GM21390 (cell line): ENCODE results near the gene SH2D1B.

Experiments used
- ATAC-seq: cut with Tn5 transposase; IDR thresholded peaks from one replicate; pipeline ENCODE4 v1.9.1; 2021; ENCODE audit not compliant: unreplicated experiment

SH2D1B gene

DNA sequence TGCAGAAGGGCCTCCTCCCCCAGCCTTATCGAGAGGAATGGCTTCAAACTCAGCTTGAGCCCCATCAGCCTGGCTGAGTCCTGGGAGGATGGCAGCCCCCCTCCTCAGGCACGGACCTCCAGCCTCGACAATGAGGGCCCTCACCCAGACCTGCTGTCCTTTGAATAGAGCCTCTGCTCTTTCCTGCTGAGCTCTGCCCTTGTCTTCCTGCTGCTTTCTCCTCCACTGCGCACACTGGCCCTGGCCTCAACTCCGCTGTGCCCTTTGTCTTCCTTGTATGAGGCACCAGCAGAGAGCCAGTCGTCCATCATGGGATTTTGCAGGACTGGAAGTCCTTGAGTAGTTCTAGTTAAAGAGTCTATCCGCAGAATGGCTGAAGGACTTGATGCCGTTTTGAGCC lies 28.4 kb downstream of the SH2D1B start:
- ATAC-seq, result no peak

DNA sequence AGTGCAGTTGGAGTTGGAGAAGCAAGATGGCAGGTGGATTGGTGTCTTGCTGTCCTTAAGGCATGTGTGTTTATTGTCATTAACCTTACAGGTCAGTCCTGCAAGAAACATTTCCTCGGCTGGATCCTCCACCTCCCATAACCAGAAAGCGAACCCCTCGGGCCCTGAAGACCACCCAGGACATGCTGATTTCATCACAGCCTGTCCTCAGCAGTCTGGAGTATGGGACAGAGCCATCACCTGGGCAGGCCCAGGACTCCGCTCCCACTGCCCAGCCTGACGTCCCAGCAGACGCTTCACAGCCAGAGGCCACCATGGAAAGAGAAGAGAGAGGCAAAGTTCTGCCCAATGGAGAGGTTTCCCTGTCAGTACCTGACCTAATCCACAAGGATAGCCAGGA lies 28.8 kb downstream of the SH2D1B start:
- no peak for ATAC-seq

DNA sequence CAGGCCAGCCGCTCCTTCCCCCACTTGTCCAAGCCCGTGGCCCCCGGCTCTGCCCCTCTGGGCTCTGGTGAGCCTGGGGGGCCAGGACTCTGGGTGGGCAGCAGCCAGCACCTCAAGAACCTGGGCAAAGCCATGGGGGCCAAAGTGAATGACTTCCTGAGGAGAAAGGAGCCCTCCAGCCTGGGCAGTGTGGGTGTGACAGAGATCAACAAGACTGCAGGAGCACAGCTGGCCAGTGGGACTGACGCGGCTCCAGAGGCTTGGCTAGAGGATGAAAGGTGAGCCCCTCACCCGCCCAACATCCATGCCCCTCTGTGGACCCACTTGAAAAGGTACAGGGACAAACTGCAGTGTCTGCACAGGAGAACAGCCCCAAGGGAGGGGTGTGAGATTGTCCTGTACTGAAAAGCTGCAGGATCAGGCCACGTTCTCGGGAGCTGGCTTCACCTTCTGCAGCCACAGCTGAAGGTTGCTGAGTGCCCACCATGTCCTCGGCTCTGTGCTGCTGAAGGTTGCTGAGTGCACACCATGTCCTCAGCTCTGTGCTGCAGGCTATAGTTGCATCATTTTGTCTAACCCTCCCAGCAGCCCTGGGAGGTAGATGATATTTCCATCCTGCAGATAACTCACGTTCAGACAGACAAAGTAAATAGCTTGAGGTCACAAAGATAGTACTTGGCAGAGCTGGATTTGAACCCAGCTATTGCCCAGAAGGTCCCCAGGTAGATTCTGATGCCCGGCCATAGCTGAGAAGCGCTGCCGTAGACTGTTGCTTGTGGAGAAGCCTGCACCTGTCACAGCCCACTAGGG lies 29.8 kb downstream of the SH2D1B start:
- ATAC-seq, result no peak

DNA sequence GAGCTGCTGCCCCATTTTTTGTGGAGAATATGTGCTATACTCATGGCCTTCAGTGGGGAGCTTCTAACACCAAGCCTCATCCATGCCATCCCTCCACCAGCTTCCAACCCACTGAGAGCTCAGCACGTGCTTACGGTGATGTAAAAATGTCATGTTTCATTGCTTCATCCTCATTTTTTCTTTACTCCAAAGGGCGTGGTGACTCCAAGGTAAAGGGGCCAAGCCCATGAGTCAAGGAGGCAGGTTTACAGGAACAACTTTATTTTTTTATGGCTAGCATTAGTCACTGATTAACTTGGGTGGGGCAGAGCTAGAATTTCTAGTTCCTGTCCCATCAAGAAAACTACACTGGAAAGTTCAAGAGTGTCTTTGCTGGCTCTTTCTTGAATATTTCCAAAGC lies 30.6 kb downstream of the SH2D1B start, which contains the start of gene C1orf226:
C1orf226 (plus strand) TSS at position 346 of the 400 bp plus-strand sequence. CDS start 174 bp downstream, outside the sequence.
- ATAC-seq, result no peak

DNA sequence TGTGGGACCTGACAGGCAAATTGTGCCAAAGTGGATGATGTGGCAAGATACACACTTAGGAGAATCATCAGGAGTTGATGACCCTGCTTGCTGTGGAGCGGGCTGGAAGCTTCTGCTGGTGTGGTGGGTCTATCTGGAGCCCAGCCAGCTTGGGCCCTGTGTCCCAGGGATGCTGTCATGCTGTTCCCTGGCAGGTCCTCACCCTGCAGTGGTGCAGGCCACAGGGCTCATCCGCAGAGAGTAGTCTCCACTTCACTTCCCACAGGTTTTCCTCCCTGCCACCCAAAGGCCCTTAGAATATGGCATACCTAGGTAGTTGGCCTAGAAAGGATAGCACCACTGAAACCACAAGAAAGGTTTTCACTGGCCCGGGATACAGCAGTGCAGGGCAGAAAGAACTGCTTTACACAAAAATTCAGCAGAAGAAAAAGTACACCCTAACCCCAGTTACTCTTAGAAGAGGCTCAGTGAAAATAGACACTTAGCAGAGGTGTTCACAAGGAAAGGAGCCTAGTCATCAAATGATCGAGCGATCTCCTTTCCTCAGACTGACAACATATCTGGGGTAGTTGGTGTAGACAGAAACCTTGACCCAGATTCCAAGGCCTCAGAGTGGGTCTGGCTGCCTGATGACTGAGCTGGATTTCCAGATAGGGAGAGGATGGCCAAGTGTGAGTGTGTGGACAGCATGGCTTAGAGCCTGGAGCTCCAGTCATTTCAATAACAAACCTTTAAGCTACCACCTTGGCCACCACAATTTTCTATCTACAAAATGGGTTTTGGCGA lies 31.7 kb downstream of the SH2D1B start:
- ATAC-seq, result no peak

DNA sequence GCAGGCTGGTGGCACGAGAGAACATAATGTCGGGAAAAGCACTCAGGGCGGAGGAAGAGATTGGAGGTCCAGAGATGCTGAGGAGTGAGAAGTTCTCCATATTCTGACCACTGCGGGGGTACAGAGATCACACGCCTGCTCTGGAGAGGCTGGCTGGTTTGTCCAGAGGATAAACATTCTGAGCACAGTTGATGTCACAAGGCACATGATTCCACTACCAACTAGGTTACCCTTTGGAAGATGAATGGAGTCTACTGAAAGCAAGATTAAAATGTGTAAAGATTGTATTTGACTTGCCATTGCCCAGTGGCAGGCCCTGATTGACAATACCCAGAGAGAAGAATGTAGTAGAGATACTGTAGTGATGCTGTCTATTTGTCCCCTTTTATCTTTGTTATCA lies 35.2 kb downstream of the SH2D1B start, which contains the start of gene SPATA46:
SPATA46 (minus strand) TSS at position 164 of the 400 bp plus-strand sequence; CDS start at position 100, 64 bp downstream.
- no peak for ATAC-seq

DNA sequence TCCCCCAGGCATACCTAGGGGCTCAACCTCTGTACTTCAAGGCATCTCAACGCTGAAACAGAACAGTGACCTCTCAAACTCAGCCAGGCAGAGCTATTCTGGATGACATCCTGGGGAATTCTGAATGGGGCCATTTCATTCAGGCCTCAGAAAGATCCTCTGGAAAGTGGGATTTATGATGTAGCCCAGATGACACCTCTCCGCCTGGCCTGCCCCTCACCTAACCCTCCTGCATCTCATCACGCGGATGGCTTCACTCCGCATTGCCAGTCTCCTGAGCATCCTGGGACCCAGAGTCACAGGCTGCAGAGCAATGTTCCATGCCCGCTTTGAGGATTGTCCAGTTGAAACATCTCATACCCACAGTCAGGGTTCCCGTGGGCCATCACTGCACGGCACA lies 36.5 kb downstream of the SH2D1B start:
- ATAC-seq, result no peak

DNA sequence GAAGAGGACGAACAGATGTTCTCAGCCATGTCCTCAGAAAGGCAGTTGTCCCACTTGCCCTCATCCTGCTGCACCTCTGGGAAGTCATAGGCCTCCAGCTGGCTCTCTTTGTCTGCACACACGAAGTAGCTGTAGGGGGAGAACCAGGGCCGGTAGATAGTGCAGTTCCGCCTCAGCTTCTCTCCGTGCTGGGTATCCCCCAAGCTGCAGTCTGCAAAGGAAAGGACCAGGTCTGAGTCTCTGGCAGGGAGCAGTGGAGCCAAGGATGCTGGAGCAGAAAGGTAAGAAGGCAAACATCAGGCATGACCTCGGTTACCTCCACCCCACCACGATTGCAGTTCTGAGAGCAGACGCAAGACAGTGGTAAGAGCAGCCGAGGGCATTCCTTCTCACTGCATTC lies 37.5 kb downstream of the SH2D1B start:
- ATAC-seq, result no peak

DNA sequence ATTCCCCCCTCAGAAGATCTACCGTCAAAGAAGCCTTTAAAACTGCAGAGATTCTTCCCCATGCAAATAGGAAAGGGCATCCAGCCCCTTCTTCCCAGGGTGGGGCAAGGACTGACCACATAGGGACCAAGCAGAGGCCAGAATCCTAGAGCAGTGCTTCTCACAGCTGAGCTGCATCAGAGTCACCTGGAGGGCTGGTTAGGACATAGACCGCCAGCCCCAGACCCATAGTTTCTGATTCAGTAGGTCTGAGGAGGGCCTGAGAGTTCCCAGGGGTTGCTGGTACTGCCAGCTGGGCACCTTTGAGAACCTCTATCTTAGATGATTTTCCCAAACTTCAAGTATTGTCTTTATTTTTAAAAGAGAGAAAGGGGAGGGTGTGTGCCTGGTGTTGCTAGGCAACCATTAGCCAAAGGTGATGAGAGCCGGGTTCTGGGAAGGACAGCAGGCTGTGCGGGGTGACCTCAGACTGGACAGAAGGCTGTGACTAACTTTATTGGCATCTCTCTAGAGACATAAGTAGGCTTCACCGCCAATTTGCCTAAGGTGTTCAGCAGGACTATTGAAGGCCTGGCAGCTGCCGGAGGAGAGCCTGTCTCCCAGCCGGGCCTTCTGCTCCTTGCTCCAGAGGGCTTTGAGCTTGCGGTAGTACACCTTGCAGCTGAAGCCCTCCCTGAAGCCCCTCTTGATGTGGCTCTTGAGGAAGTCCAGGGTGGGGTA lies 38.2 kb downstream of the SH2D1B start:
- ATAC-seq, result no peak

DNA sequence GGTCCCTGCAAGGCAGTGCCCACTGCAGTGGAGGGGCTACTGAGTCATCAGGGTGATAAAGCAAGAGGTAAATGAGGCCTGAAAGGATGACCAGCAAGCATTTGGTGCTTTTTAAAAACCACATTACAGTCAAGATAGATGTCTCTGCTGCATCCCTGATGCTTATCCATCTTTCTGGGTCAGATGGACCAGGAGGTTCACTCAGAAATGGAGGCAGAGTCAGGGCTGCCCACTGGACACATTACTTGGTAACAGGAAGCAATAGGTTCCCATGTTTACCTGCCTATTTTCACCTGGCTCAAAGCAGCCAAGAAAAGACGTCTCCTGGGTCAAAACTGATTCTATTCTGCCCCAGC lies 38.9 kb downstream of the SH2D1B start:
- no peak for ATAC-seq

DNA sequence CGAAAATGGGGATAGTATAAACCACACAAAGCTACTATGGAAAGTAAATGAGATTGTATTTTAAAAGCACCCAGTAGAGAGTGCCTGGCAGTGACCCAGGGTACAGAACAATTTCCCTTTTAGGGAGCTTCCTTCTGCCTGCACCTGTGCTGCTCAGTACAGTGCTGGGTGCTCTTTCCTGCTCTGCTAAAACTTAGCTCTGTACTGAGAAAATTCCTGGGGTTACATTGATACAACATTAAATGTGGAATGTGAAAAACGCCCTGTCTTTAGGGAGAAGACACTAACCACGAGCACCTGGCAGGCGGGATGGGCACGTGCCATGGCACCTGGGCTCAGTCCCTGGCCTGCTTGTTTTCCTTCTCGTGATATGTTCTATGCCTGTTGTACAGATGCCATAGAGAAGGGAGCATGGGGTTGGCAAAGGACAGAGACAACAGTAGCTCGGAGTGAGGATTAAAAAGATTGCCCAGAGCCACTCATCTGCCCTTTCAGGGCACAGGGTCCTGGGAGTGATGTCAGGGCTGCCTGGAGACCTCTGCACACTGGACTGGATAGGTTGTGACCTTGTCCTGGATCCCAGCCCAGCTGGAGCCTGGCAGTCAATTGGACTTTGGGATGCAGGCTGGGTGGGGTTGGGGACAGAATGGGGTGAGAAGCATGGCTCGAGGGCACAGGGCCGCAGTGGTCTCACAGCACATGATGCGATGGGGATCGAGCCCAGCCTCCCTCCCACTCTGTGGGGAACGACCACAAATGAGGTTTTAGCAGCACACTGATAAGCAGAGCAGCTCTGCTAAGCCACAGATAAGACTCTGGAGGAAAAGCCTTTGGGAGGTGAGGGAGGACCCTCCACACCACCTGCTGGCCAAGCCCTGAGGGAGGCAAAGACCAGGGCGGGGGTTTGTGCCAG lies 39.5 kb downstream of the SH2D1B start:
- ATAC-seq, result no peak

DNA sequence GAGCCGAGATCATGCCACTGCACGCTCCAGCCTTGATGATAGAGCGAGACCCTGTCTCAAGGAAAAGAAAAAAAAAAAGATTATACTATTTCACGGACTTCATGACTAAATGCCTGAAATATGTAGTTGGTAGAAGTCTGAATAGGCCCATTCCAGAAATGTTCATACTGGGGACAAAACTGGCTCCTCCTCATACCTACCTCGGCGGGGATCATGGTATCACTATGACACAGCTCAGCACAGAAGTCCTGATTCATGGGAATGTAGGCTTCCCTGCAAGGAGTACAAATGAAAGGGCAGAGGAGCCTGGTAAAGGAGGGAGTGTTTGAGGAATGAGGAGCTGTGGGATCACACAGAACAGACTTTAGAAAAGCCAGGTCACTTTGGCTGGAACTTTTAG lies 40.3 kb downstream of the SH2D1B start:
- no peak for ATAC-seq

DNA sequence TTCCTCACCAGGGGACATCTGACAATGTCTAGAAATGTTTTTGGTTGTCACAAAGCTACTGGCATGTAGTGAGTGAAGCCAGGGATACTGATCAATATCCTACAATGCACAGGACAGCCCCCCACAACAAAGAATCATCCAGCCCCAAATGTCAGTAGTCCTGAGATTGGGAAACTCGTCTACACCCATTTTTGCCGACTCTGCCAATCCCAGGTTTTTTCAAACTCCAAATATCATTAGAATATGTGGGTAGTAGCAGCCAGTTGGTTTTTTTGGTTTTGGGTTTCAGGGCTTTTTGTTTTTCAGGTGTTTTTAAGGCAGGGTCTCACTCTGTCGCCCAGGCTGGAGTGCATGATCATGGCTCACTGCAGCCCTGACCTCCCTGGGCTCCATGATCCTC lies 41.2 kb downstream of the SH2D1B start:
- ATAC-seq, result no peak

DNA sequence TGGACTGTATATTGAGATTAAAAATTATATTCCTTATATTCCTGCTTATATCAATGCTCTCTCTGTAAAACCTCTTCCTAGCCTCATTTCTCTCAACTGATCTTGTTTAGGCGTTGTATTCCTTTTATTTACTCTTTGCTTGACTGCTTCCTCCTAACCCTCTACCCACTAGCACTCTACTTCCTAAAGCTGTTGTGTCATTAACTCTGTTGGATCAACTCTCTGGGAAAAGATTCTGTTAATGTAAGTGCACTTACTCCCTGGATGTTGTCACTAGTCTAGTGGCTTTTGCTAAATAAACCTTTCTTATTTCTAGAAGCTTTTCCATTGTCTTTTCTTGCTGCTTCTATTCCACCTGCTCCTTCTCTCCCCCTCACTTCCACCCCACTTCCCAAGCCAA lies 41.8 kb downstream of the SH2D1B start:
- ATAC-seq, result no peak

DNA sequence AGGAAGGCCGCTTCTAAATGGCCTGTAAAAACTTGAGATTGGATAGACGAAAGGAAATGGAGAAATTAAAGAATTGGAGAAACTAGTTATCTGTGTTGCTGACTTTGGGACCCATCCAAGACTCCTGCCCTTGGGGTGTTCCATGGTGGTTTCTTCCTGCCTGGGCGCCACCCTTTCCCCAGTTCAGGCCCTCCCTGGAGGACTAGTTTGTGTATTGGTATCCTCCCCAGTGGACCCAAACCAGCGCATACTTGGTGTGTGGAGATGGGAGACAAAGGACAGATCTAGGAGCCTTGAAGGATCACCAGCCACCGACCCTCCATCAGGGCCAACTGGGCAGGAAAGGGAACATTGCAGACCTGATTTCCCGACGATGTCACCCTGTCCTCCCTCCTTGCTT lies 42.4 kb downstream of the SH2D1B start:
- ATAC-seq, result no peak

DNA sequence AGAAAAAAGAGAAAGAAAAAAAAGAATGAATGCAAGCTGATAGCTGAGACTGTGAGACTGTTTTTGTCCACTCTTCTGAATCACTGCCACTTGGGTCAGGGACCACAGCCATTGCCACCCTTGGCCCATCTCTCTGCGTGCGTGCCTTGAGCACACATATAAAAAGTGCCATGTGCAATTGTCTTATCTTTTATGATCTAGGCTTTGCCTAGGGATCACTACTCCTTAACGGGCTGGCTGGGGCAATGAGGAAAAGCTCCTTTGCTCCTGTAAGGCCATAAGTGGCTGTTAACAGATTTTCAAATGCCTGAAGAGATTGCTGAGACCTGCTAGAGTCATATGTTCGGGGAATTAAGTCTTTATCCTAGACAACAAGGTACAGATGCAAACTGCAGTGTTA lies 43.5 kb downstream of the SH2D1B start:
- no peak for ATAC-seq

DNA sequence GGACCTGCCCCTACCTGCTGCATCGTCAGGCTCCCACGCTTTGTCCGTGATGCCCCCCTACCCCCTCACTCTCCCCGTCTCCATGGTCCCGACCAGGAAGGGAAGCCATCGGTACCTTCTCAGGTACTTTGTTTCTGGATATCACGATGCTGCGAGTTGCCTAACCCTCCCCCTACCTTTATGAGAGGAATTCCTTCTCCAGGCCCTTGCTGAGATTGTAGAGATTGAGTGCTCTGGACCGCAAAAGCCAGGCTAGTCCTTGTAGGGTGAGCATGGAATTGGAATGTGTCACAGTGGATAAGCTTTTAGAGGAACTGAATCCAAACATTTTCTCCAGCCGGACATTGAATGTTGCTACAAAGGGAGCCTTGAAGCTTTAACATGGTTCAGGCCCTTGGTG lies 44.2 kb downstream of the SH2D1B start:
- ATAC-seq, result no peak

DNA sequence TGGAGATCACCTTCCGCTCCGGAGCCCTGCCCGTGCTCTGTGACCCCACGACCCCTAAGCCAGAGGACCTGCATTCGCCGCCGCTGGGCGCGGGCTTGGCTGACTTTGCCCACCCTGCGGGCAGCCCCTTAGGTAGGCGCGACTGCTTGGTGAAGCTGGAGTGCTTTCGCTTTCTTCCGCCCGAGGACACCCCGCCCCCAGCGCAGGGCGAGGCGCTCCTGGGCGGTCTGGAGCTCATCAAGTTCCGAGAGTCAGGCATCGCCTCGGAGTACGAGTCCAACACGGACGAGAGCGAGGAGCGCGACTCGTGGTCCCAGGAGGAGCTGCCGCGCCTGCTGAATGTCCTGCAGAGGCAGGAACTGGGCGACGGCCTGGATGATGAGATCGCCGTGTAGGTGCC lies 44.9 kb downstream of the SH2D1B start:
- no peak for ATAC-seq

DNA sequence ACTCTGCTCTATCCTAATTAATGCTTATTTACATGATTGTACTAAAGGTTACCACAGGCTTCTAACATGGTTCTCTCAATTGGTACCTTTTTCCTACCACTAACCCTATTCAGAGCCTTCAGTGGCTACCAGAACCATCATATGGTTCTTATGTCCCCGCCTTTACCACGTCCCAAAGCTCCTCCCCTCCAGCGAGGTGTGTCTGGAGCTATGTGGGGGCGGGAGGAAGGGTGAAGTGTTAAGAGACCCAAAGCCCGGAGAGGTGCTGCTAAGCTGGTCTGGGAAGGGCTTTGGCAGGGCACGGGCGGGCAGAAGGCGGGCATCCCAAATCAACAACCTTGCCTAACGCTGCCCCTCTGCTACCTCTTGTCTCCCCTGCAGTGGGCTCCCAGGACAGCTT lies 45.3 kb downstream of the SH2D1B start:
- no peak for ATAC-seq

DNA sequence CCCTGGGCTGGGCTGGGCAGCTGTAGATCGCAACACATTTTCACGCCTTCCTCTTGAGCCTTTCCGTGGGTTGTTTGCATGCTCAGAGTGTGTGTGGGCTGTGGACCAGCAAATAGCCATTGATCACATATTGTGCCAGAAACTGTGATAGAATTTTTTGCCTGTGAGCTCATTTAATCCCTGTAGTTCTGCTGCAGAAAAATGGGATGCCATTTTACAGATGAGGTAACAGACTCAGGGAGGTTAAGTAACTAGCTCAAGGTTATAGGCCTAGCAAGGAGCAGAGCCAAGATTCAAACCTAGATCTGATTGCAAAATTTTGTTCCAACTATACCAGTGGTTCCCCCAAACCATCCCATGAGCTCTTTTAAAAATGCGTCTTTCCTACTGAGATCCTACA lies 45.8 kb downstream of the SH2D1B start:
- no peak for ATAC-seq
